ENCODE data around the gene LRPAP1.

Gene LRPAP1

DNA sequence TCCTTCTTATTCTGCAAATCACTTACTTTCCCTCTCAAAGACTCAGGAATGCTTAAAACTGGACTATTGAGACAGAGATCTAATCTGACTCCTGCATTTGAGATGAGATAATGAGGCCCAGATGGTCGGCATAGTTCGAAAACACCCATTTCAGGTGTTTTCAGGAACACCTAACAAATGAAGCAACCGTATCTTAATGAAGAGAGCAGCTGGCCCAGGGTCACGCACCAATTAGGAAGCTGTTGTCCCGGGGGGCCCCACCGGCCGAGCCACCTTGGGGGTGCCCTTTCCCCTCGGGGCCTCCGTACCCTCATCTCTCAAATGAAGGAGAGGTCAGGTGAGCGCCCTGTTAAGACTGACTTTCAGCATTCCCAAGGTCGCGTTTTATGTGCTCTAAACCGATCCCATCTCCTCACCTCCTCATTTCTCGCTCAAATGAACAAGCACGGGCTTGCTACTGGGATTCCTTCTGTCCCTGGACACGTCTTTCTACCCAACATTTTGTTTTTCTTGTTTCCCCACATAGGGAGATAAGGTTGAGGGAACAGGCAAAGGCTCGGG lies 824 bp downstream of the LRPAP1 start:
- no peak for DNase-seq

- no peak for DNase-seq
Measured at GRCh38 chr4:3530663-3531254, 1.5 kb downstream of the LRPAP1 start.

DNA sequence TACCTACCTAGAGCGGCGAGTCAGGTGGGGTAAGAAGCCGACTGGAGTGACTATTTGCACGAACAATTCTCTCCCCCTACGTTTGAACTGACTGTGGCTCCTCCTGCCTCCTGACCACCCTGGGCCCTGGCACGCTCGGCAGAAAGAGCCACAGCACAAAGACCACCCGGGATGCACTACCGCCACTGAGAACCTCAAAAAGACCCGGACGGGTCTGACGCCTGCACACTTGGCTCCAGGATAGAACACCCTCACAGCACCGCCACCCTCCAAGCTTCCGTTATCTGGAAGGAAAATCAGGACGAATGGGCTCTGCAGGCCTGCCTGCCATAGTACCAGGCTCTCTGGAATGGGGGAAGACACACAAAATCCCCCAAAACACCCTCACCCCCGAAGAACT lies 2.2 kb downstream of the LRPAP1 start:
- no peak for DNase-seq

- no peak for DNase-seq
Measured at GRCh38 chr4:3529363-3529762, 2.9 kb downstream of the LRPAP1 start.

GRCh38 chr4:3527914-3528876 lies 4.0 kb downstream of the LRPAP1 start:
- DNase-seq = no peak

- no peak for DNase-seq
Measured at GRCh38 chr4:3527101-3527913, 4.9 kb downstream of the LRPAP1 start.

DNA sequence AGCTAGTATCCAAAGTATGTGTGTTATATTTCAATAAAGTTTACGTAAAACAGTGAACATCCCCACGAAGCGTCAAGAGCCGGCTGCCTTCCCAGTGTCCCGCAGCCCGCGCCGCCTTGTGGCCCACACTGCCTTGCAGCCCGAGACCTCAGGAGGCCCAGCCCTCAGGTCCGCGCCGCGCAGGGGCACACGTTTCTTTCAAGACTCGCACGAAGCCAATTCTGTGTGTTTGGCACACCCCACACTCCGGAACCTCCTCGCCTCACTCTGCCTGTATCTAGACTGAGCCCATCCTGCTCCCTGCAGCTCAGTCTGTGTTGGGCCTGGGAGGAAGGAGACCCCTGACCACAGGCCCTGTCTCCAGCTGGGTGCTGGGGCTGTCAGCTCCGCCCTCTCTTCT lies 5.8 kb downstream of the LRPAP1 start:
- DNase-seq = no peak

GRCh38 chr4:3525532-3526430 lies 6.4 kb downstream of the LRPAP1 start:
- no peak for DNase-seq

GRCh38 chr4:3524920-3525319 lies 7.3 kb downstream of the LRPAP1 start:
- DNase-seq = no peak

DNA sequence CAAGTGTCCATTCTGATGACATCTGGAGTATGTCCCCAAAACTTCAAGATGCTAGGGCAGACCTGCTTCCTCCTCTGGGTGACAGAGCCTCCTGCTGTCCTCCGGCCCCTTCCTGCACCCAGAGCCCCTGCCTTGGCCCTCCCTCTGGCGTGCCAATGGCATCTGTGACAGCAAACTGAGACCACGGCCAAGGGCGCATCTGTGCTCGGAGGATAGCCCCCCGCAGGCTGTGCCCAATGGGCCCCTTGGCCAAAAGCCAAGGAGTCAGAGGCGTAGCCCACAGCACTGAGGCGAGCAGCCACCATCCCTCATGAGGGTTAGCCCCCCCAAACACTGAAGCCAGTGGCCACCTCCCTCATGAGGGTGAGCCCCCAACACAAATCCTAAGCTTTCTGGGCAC lies 7.9 kb downstream of the LRPAP1 start:
- DNase-seq = no peak

DNA sequence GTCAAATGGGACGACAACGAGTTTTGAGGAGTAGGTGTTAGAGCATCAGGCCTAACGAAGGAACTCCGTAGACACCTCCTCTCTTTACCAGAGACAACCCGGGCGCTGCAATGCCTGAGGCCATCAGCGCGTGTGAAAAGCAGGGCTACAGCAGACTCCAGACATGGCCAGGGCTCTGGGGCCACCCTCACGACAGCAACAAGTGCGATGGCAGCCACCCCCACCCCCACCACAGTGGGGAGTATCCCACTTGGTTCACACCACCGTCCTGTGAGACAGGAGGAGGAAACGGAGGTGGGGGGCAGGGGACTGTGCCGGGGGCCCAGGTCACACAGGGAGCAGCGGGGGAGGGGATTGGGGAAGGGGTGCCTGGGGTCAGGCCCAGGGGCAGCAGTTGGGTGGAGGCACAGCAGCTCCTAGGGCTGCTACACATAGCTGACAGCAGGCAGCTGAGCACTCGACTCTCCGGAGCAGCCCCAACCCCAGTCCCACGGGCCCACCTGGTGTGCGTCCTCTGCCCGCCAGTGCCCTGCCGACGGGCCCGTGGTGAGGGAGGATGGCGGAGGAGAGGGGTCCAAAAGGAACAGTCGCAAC lies 8.5 kb downstream of the LRPAP1 start:
- no peak for DNase-seq

DNA sequence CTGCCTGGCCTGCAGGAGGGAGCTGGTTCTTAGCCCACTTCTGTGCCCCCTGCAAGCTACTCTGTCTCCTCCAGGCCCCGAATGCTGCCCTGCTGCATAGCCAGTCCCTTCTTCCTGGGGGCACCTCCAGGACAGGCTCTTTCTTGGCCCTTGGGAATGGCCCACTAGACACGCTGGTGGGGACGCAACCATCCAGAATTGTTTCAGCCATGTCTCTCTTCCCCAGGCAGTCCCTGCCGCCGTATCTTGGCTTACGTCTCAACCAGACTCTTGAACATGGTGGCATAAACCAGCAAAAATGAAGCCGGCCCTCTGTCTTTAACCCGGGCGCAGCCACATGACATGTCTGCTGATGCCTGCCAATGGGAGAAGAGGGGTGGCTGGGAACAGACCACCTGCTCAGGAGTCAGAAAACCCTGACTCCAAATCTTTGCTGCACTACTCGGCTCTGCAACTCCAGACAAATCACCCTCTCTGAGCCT lies 9.0 kb downstream of the LRPAP1 start:
- no peak for DNase-seq

GRCh38 chr4:3522651-3523050 lies 9.6 kb downstream of the LRPAP1 start:
- no peak for DNase-seq

GRCh38 chr4:3522326-3522640 lies 9.9 kb downstream of the LRPAP1 start:
- no peak for DNase-seq

- no peak for DNase-seq
Measured at GRCh38 chr4:3521621-3522325, 10.4 kb downstream of the LRPAP1 start.

DNA sequence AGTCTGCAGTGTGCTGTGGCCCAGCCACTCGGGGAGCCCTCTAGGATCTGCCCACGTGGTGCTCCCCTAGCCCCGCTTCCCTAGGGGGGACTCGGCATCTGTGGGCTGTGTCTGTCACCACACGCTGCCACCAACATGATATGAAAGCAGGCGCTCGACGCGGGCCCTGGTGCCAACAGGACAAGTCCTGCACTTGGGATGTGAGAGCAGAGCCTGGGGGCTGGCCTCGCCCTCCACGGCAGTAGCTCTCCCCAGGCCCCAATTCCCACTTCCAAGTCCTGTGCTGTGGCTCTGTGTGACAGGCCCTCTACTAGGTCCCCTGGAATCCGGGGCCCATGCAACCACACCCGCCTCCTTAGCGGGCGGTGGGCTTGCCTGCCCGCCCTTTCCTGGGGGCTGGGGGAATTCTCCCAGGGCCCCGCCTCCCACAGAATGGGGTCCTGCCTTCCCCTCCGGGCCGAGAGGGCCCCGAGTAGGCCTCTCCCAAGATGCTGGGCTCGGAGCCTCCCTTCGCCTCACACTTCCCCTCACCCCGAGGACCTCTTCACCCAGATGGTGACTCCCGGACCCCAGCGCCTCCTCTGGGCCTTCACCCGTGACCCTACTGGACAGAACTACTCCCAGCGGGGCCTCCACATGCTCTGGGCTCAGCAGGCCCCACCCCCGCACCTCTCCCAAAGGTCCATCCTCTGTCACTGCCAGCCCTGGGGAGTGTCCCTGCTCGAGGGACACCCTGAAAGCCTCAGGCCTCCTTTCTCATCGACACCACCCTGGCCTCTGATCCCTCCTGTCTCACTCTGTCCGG lies 11.2 kb downstream of the LRPAP1 start:
- DNase-seq = no peak

DNA sequence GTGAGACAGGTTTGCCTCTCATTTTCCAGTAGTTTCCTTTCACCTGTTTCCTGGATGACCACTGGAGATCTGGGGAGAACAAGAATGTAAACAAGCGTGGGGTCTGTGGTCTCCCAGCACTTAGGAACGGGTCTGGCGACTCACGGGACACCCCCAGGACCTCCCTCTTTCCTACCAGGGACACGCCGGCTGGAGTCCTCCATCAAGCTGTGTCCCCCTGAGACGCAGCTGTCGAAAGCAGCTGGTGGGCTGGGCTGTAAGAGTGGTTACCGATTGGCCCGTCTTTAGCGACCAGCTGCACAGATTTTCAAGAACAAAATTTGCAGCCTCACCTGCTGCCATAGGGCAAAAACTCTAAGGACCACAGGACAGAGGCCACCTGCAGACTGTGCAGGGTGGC lies 11.9 kb downstream of the LRPAP1 start:
- no peak for DNase-seq

DNA sequence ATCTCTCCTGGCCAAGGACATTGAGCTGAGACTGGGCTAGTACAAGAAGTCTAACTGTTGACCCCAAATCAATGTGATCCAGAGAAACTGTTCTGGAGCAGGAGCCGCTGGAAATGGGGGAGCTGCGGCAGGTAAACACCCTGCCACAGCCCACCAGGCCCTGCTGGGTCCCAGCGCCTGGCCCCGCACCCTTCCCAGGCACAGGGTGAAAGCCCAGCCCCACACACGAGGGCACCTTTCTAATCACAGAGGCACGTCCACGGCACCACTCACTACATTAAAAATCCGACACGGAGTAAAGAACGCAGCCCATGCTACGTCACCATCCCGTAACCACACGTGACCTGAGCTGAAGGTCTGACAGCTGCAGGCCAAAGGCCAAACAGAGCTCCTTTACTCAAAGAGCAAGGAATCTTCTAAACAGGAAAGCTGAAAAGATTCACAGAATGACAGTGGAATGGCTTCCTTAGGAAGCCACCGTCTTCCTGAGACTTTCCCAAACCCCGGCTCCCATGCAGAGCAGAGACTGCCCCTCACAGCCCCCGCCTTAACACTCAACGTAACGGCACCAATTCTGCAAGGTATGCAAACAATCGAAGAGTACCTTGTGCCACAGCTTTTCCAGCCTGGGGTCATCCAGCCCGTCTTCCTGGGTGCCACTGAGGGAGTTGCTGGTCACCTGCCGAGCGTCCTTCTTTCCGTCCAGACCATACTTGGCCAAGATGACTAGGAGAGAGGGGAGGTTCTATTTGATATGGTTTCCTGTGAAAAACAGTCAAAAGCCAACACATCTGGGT lies 12.6 kb downstream of the LRPAP1 start:
- DNase-seq = no peak

DNA sequence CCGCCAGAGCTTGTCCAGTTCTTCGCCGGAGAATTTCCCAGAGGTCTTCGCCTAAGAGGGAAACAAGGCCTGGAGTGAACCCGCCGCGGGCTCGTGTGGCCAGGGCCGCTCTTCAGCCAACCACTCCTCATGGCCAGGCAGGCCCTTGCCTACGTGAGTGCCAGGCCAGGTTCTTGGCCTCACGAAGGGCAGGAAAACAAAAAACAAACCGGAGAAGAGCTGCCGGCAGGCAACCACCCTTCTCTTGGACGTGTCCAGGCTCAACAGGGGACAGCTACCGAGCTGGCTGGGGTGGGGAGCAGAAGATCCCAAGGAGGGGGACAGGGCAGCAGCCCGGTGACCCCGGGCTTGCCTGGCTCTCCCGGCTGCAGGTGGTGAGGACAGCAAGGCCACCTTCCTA lies 13.3 kb downstream of the LRPAP1 start:
- DNase-seq = no peak

Data from activated CD4-positive, alpha-beta T cell treated with anti-CD3 and anti-CD28 coated beads, Interleukin-2, amount 50 U/mL, for 16 hours (primary cell).